ENCODE data around the gene BYSL.

BYSL gene

DNA sequence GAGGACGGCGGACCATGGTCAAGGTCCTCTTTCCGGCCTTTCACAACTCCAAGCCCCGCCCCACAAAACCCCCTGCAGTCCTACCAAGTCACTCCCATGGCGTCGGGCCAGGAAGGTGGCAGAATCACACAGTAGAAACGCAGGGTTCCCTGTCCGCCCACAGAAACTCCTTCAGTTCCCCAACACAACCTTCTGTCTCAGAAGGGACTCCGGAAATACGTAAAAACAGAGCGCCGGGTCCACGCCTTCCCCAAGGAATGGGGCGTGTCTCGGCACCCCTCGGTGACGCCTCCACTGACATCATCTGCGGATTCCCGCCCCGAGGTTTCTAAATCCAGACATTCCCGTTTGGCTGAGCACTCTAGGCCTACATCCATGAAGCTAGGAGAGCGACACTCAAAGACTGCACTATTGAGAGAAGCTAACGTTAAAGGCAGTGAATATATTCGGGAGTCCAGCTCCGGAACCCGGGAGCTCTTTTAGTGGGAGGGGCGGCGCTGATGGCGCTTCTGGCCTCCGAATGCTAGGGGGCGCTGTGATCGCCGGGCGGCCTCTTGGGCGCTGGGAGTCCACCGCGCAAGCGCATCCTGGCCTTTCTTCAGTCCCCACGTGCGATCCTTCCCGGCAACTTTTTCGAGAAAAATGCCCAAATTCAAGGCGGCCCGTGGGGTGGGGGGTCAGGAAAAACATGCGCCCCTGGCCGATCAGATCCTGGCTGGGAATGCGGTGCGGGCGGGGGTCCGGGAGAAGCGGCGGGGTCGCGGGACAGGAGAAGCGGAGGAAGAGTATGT is at the start of gene BYSL, which contains the start of gene MED20:
Gene BYSL (plus strand): TSS at position 579 of the 791 bp plus-strand sequence. CDS start 64 bp downstream, at position 643.
Gene MED20 (minus strand): TSS at position 219 of the 791 bp plus-strand sequence. CDS start 121 bp downstream, at position 98.
- Mint-ChIP-seq H3K27ac (peak within 1 kb of the TSS; percentile 100), H3K9me3 (no peaks in the 10 kb centered on the region), H3K36me3 (ENCODE audit: low read depth) (peaks cover 70% of the 10 kb centered on the region), H3K4me1 (ENCODE audit: low read depth) (peaks cover 55% of the 10 kb centered on the region), H3K27me3 (no peaks in the 10 kb centered on the region), H3K4me3 (peak within 1 kb of the TSS; percentile 94)
- DNase-seq: peak; percentile 98

- Mint-ChIP-seq H3K9me3 (no peaks in the 10 kb centered on the region), H3K27ac (no peak overlapping the region), H3K4me3 (no peak overlapping the region), H3K4me1 (ENCODE audit: low read depth) (no peaks in the 10 kb centered on the region), H3K27me3 (no peaks in the 10 kb centered on the region), H3K36me3 (ENCODE audit: low read depth) (peaks cover 3% of the 10 kb centered on the region)
- no peak for DNase-seq
These were observed 49.6 kb upstream of the BYSL start for GRCh38 chr6:41871691-41872090.

GRCh38 chr6:41872147-41872546 is 49.2 kb upstream of the BYSL start:
- no peaks in the 10 kb centered on the region for H3K27me3 Mint-ChIP-seq
- H3K4me3 Mint-ChIP-seq: no peak overlapping the region
- no peaks in the 10 kb centered on the region for H3K4me1 Mint-ChIP-seq (ENCODE audit: low read depth)
- DNase-seq: no peak
- H3K36me3 Mint-ChIP-seq (ENCODE audit: low read depth): peaks cover 3% of the 10 kb centered on the region
- H3K27ac Mint-ChIP-seq: no peak overlapping the region
- no peaks in the 10 kb centered on the region for H3K9me3 Mint-ChIP-seq

- H3K9me3 Mint-ChIP-seq: no peaks in the 10 kb centered on the region
- DNase-seq: no peak
- H3K4me3 Mint-ChIP-seq: no peak overlapping the region
- peaks cover 3% of the 10 kb centered on the region for H3K36me3 Mint-ChIP-seq (ENCODE audit: low read depth)
- H3K27me3 Mint-ChIP-seq: no peaks in the 10 kb centered on the region
- no peaks in the 10 kb centered on the region for H3K4me1 Mint-ChIP-seq (ENCODE audit: low read depth)
- no peak overlapping the region for H3K27ac Mint-ChIP-seq
These were observed 46.6 kb upstream of the BYSL start for GRCh38 chr6:41874741-41875140.

DNA sequence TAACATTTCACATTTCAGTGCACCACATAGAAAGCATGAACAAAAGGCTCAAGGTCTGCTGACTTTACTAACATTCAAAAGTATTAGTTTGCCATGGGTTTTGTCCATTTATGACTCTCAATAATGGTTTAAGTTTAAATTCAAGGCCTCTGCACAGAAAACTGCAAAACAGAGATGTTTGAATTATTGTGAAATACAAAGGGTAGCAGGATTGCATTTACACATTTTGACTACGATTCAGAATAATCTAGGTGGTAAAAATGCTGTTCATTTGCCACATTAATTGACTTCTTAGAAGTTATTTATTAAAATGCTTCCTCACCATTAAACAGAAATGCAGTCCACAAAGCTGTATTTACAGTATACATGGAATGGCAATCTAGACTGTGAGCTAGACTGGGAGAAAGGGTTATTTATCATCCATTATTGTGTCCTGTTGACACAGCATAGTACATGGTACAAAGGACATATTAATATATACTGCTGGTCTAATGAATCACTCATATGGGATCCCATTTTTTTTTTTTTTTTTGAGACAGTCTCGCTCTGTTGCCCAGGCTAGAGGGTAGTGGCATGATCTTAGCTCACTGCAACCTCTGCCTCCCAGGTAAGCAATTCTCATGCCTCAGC is 44.1 kb upstream of the BYSL start:
- no peak for DNase-seq
- no peaks in the 10 kb centered on the region for H3K27me3 Mint-ChIP-seq
- no peak overlapping the region for H3K4me3 Mint-ChIP-seq
- no peaks in the 10 kb centered on the region for H3K4me1 Mint-ChIP-seq (ENCODE audit: low read depth)
- H3K9me3 Mint-ChIP-seq: no peaks in the 10 kb centered on the region
- H3K27ac Mint-ChIP-seq: no peak overlapping the region
- no peaks in the 10 kb centered on the region for H3K36me3 Mint-ChIP-seq (ENCODE audit: low read depth)

- Mint-ChIP-seq H3K27ac (no peak overlapping the region), H3K27me3 (no peaks in the 10 kb centered on the region), H3K36me3 (ENCODE audit: low read depth) (no peaks in the 10 kb centered on the region), H3K4me1 (ENCODE audit: low read depth) (no peaks in the 10 kb centered on the region), H3K4me3 (no peak overlapping the region), H3K9me3 (no peaks in the 10 kb centered on the region)
- no peak for DNase-seq
These were observed 43.1 kb upstream of the BYSL start for GRCh38 chr6:41878246-41878645.

- Mint-ChIP-seq H3K4me1 (ENCODE audit: low read depth) (no peaks in the 10 kb centered on the region), H3K9me3 (no peaks in the 10 kb centered on the region), H3K36me3 (ENCODE audit: low read depth) (no peaks in the 10 kb centered on the region), H3K27me3 (no peaks in the 10 kb centered on the region), H3K27ac (no peak overlapping the region), H3K4me3 (no peak overlapping the region)
- DNase-seq: no peak
These were observed 42.3 kb upstream of the BYSL start for GRCh38 chr6:41878961-41879405.

DNA sequence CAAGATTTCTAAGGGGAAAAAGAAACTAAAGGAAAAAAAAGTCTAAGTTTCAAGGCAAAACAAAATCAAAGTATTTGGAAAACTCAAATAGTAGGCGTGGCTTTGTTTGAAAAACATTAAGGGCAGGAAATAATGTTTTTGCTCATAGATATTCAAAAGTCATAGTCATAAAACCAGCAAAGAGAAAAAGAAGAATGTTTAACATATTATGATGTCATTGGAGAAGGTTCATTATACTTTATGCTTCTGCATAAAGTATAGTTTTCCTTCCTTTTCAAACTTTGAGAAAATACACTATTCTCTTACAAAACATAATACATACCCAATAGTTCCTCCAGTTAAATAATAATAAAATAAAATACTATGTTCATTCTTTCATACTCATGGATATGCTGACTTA is 39.8 kb upstream of the BYSL start:
- H3K4me1 Mint-ChIP-seq (ENCODE audit: low read depth): no peaks in the 10 kb centered on the region
- DNase-seq: no peak

GRCh38 chr6:41884957-41885356 is 36.3 kb upstream of the BYSL start:
- H3K27ac Mint-ChIP-seq: no peak overlapping the region
- H3K4me1 Mint-ChIP-seq (ENCODE audit: low read depth): no peaks in the 10 kb centered on the region
- no peaks in the 10 kb centered on the region for H3K36me3 Mint-ChIP-seq (ENCODE audit: low read depth)
- no peaks in the 10 kb centered on the region for H3K9me3 Mint-ChIP-seq
- no peak overlapping the region for H3K4me3 Mint-ChIP-seq
- H3K27me3 Mint-ChIP-seq: no peaks in the 10 kb centered on the region
- no peak for DNase-seq

More for the DNA sequence above, 39.8 kb upstream of the BYSL start:
- H3K27ac Mint-ChIP-seq: no peak overlapping the region
- H3K4me3 Mint-ChIP-seq: no peak overlapping the region
- no peaks in the 10 kb centered on the region for H3K9me3 Mint-ChIP-seq
- no peaks in the 10 kb centered on the region for H3K27me3 Mint-ChIP-seq
- no peaks in the 10 kb centered on the region for H3K36me3 Mint-ChIP-seq (ENCODE audit: low read depth)

GRCh38 chr6:41885930-41886329 is 35.4 kb upstream of the BYSL start:
- H3K4me1 Mint-ChIP-seq (ENCODE audit: low read depth): no peaks in the 10 kb centered on the region
- no peaks in the 10 kb centered on the region for H3K36me3 Mint-ChIP-seq (ENCODE audit: low read depth)
- H3K27ac Mint-ChIP-seq: no peak overlapping the region
- H3K27me3 Mint-ChIP-seq: no peaks in the 10 kb centered on the region
- no peak for DNase-seq
- H3K9me3 Mint-ChIP-seq: no peaks in the 10 kb centered on the region
- no peak overlapping the region for H3K4me3 Mint-ChIP-seq

GRCh38 chr6:41887331-41887751 is 34.0 kb upstream of the BYSL start:
- no peak overlapping the region for H3K27ac Mint-ChIP-seq
- H3K4me1 Mint-ChIP-seq (ENCODE audit: low read depth): no peaks in the 10 kb centered on the region
- H3K27me3 Mint-ChIP-seq: no peaks in the 10 kb centered on the region
- DNase-seq: no peak
- no peaks in the 10 kb centered on the region for H3K9me3 Mint-ChIP-seq
- H3K4me3 Mint-ChIP-seq: no peak overlapping the region
- H3K36me3 Mint-ChIP-seq (ENCODE audit: low read depth): no peaks in the 10 kb centered on the region

GRCh38 chr6:41892921-41893564 is 28.3 kb upstream of the BYSL start:
- Mint-ChIP-seq H3K4me1 (ENCODE audit: low read depth) (peaks cover 12% of the 10 kb centered on the region), H3K4me3 (no peak overlapping the region), H3K27ac (no peak overlapping the region), H3K9me3 (no peaks in the 10 kb centered on the region), H3K36me3 (ENCODE audit: low read depth) (peaks cover 5% of the 10 kb centered on the region), H3K27me3 (no peaks in the 10 kb centered on the region)
- no peak for DNase-seq

- Mint-ChIP-seq H3K4me1 (ENCODE audit: low read depth) (peaks cover 12% of the 10 kb centered on the region), H3K36me3 (ENCODE audit: low read depth) (peaks cover 5% of the 10 kb centered on the region), H3K27ac (peak overlapping the region; percentile 95), H3K9me3 (no peaks in the 10 kb centered on the region), H3K27me3 (no peaks in the 10 kb centered on the region), H3K4me3 (no peak overlapping the region)
- peak; percentile 36 for DNase-seq
These were observed 26.7 kb upstream of the BYSL start for GRCh38 chr6:41894366-41895299.
